ENCODE data around the gene BAZ1B.

DNA sequence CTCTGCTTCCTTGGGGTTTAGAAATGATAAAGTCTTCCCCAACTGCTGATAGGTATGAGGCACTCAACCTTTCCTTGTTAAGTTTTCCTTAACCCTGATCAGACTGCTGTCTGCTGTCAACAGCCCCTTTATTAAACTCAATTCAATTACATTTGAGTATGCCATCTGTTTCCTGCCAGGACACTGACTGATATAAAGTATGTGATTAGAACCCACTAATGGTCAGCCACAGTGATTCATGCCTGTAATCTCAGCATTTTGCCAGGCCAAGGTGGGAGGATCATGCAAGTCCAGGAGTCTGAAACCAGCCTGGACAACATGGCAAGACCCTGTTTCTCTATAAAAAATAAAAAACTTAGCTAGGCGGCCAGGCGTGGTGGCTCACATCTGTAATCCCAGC lies 18.1 kb downstream of the BAZ1B start:
- TF ChIP-seq CTCF (IDR thresholded peaks at IDR 0.05 in 4 of 5, conservative IDR thresholded peaks at IDR 0.05 in 1 of 5) (no peak), POLR2A (IDR thresholded peaks at IDR 0.05) (no peak)
